ENCODE results near the gene SNX14.

SNX14 gene

GRCh38 chr6:85472744-85473143, 120.9 kb downstream of the SNX14 start:
- no peak overlapping the region for H3K4me3 ChIP-seq
- no peak overlapping the region for H3K27ac ChIP-seq

GRCh38 chr6:85470023-85470410, 123.6 kb downstream of the SNX14 start:
- Histone ChIP-seq H3K27ac (no peak overlapping the region), H3K4me3 (no peak overlapping the region)

- Histone ChIP-seq H3K27ac (no peak overlapping the region), H3K4me3 (no peak overlapping the region)
Measured at GRCh38 chr6:85469276-85470022, 124.2 kb downstream of the SNX14 start.

GRCh38 chr6:85468326-85468725, 125.3 kb downstream of the SNX14 start:
- no peak overlapping the region for H3K27ac ChIP-seq

GRCh38 chr6:85465762-85466161, 127.9 kb downstream of the SNX14 start:
- no peak overlapping the region for H3K4me3 ChIP-seq
- peak overlapping the region in 6 of 21 experiments; percentile 5 to 76 (median 46) for H3K27ac ChIP-seq

More at GRCh38 chr6:85468326-85468725, 125.3 kb downstream of the SNX14 start:
- no peak overlapping the region for H3K4me3 ChIP-seq

DNA sequence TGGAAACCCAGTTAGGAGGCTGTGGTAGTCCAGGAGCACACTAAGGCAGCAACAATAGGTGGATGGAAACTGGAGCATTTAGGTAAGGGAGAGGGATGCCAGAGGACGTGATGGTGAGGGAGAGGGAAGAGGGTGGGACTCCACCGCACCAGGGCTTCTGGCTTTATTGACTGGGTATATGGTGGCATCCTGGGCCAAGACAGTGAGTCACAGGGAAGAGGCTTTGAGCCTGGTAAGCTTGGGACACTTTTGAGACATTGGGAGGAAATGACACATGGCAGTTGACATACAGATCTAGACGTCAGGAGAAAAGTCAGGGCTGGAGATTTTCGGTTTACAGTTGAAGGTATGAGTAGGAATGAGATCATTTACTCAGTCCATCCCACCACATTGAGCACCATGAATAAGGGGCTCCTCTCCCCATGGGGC, 128.9 kb downstream of the SNX14 start:
- Histone ChIP-seq H3K4me3 (no peak overlapping the region), H3K27ac (peak overlapping the region in 17 of 21 experiments; percentile 0 to 78 (median 45))

- H3K27ac ChIP-seq: peak overlapping the region in 17 of 21 experiments; percentile 0 to 78 (median 45)
- no peak overlapping the region for H3K4me3 ChIP-seq
Measured at GRCh38 chr6:85464260-85464644, 129.4 kb downstream of the SNX14 start.

DNA sequence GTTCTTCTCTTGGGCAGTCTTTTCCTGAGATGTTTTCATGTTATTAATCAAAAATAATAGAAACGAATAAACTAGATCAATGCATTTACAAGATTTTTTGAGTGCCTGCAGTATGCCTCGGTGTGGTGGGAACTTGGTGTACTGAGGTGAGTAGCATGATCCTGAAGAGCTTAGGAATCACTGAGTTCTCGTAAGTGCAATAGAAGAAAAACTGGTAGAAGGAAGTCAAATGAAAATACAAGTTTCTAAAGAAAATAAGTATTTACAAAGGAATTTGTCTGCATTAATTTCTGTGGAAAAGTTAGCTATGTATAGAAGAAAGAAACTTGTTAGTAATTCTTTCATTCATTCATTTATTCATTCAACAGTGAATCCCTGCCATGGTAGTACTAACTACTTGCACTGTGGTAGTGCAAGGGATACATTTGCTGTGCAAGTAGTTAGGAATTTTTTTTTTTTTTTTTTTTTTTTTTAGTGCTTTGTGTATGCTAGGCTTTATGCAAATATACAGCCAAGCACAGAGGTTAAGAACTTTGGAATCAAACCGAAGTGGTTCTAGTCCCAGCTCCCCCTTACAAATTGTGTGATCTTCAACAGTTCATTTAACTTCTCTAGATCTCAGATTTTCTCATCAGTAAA, 129.9 kb downstream of the SNX14 start:
- peak overlapping the region in 4 of 21 experiments; percentile 72 to 78 (median 74) for H3K27ac ChIP-seq
- H3K4me3 ChIP-seq: no peak overlapping the region

DNA sequence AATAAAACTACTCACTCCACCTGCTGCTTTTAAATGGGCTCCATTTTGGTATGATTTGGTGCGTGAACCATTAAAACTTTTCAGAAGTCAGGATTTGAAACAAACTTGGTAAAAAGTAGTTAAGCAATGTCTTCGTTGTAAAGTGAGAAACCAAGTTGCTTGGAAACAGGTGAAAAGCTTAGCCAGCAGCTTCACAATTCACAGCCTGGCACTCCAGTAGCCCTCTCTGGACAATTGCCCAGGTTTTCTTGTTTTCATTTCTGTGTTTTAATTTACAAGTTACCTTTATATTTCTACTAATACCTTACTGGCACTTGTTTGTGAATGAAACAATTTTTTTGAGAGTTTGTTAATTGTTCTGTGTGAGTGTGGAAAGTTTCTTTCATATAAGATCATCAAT, 131.0 kb downstream of the SNX14 start:
- Histone ChIP-seq H3K4me3 (no peak overlapping the region), H3K27ac (peak overlapping the region in 3 of 21 experiments; percentile 69 to 78 (median 72))

DNA sequence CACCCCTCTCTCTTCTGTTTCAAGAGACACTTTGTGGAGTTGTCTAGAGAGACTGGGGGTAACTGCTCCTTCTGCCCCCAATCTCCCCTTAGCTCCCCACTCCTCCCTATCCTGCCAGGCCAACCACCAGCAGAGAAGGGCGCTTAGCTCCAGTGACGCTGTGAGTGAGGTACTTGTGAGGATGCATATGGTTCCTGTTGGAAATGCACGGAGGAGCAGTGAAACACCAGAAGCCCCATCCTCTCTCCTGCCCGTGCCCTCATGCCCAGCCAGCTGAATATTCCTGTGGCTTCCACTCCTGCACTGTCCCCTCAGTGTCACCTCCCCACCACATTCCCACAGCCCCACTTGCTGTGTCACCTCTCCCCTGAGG, 131.9 kb downstream of the SNX14 start:
- Histone ChIP-seq H3K27ac (peak overlapping the region in 18 of 21 experiments; percentile 17 to 78 (median 54)), H3K4me3 (no peak overlapping the region)

DNA sequence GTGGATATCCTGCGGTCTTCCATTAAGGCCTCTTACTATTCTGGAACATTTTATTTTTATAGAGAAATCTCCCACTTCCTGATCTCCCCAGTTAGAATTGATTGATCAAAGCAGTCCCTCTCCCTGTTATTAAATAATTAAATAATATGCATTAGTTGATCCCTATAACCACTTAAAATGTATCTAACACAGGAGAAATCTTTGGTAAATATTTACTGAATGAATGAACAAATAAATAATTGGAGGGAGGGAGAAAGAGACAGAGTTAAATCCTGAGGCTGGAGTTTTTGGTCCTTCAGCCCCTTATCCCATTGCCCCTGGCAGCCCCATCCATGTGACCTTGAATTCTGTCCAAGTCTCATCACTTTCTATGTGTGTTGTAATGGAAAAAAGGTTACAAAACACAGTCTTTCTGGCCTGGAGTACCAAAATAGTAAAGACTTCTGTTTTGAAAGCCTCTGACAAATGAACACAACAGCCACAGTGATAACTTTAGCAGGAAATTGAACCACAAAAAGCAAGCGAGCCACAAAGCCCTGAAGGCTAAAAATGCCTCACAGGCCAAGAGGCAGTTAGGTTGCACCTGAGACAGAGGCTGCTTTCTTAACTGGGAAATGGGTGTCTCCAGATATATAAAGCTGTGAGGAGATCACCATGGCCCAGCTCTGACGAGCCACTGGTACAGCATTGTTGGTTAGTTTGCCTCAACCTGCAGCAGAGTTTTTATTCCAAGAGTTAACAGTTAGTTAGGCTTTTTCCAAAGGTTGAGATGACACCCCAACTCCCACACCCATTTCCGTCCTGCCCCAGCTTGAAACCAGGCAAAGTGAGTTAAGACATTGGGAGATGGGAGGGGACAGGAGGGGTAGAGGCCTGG, 132.5 kb downstream of the SNX14 start:
- Histone ChIP-seq H3K4me3 (no peak overlapping the region), H3K27ac (peak overlapping the region in 17 of 21 experiments; percentile 17 to 78 (median 56))

DNA sequence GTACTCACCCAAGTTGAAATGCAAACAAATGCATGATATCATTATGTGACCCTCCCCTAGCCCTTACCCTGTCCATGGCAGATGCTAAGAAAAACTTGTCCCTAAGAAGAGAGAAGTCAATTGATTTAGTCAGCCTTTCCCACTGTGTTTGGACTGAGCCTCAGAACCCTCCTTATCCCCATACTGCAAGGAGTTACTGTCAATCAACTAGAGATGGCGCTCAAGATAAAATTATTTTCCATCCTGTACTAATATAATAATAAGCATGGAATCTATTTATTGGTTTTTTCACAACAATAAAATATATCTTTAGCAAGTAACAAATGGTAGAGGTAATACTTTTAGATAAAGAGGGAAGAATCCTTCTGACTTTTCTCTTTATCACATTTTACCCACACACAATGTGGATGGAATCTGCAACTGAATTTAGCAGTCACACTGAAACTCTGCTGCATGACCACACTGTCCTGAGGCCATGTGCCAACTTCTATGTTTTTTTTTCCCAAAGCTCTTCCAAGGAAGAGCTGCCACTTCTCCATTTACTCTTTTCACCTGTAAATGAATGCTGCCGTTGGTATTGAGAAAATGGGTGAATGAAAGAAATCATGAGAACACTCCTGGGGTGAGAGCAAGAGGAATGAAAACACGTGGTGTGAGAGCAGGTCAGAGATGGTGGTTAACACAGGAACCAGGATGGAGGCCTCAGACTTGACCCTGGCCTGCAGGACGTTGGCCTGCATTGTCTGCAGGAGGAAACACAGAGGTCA, 133.3 kb downstream of the SNX14 start:
- peak overlapping the region in 12 of 21 experiments; percentile 10 to 78 (median 66) for H3K27ac ChIP-seq
- no peak overlapping the region for H3K4me3 ChIP-seq

GRCh38 chr6:85459224-85459901, 134.3 kb downstream of the SNX14 start:
- peak overlapping the region in 10 of 21 experiments; percentile 21 to 75 (median 47) for H3K27ac ChIP-seq
- no peak overlapping the region for H3K4me3 ChIP-seq

- Histone ChIP-seq H3K27ac (peak overlapping the region in 10 of 21 experiments; percentile 21 to 75 (median 42)), H3K4me3 (no peak overlapping the region)
Measured at GRCh38 chr6:85458782-85459181, 134.9 kb downstream of the SNX14 start.

DNA sequence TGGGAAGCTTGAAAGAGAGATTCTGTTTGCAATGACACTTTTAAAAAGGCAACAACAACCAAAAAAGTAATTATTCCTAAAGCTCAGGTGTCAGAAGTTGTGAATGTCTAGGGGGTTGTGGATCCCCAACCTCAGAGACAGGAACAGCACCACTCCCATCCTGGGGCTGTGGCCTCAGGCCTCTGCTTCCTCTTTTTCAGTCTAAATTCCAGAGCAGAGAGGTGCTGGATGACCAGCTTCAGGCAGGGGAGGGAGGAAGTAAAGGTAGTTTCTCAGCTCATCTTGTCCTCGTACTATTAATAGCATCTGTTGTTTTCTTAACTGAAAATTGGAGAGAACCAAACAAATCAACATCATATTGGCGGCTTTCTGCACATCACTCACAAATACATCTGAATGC, 135.5 kb downstream of the SNX14 start:
- Histone ChIP-seq H3K4me3 (no peak overlapping the region), H3K27ac (peak overlapping the region in 7 of 21 experiments; percentile 6 to 72 (median 36))

DNA sequence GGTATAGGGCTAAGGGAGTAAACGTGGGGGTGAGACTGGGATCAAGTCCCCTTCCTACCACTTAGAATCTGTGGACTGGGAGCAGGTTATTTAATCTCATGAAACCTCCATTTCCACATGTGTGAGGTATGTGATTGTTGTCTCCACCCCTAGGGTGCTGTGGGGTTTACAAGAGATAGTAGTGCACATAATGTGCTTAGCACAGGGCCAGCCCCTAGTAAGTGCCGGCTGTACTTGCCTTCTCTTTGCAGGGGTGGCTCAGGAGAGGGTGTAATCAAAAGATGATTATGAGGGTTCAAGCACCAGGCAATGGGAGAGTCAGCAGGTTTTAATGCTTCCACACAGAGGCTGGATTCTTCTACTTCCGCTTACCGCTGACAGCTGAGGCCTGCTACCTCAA, 136.9 kb downstream of the SNX14 start:
- no peak overlapping the region for H3K4me3 ChIP-seq
- H3K27ac ChIP-seq: peak overlapping the region in 2 of 21 experiments; percentile 3 to 4
